ENCODE results near the gene LGR4.
A peak's percentile ranks its signal among the peaks of the same experiment; 100 is the strongest.

LGR4 gene

DNA sequence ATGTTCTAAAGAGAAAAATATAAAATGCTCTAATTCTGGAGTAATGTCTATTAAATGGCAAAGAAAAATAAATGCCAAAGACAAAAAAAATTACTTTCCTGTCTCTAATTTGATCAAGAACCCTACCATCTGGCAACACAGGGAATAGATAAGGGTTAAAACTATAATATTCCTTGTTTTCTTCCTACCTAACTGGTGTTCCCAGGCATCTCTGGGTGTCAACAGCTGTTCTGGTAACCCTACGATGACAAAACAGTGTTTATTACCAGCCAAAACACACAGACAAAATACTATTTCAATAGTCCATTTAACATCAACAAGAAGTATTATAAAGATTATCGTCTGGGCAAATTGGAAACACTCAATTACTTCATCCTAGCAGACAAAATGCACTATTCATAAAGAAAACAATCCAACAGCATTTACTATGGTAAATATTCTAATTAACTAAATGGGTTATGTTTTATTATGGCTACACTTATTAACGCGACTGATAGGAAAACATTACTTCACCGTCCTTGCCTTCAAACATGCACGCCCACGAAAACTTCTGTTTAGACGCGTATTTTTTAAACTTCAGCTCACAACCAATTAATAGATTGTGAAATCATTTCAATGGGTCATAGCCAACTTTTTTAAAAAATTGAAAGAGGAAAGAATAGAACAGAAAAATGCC lies 50.6 kb downstream of the LGR4 start:
- DNase-seq, result no peak

DNA sequence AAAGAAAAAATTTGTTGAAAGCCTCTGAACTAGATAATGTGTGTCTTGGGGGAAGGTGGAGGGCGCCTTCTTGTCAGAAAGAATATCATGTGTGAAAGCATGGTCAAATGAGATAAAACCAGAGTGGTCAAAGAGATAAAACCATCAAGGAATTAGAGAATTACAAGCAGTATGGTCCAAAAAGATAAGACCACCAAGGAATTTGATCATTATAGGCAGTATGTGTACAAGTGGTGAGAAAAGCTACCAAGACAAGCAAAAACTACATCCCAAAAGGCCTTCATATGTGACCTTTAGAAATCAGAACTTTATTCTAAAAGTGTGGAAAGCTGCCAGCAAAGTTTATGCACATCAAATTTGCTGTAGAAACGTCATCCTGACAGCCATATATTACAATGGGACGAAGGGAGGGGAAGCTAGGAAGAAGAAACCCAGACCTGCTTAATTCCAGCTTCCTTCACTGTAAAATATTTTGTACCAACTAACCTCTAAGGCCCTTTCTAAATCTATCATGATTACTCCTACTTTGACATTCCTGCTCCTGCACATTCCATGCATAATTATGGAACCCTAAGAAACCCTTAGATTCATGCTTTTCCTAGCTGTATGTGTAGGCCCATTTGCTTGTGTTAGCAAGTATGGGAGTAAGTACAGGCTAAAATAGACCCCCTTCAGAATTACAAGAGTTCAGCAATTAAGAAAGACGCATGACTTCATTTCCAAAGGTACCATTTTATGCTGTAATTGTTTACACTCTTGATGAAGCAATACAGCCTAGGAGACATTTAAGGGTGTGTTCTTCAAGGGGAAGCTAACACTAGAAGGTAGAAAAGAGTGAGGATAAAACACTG lies 51.6 kb downstream of the LGR4 start:
- DNase-seq, result peak; percentile 95

DNA sequence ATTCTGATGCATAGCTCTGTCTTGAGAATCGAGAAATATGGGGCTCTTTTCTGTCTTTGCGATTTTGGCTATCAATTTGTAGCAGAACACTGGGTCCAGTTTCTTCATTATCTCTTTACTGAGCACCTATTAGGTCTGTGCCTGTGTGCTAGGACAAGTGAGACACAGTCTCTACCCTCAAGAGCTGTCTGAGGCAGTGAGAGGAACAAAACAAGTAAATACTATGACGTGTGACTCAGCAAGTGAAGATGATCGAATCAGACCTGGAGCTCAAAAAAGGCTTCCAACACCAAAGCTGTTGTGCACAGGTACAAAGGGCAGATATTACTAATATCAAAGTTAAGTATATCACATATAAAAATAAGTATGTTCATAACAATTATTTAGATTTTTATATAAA lies 52.4 kb downstream of the LGR4 start:
- peak; percentile 83 for DNase-seq

DNA sequence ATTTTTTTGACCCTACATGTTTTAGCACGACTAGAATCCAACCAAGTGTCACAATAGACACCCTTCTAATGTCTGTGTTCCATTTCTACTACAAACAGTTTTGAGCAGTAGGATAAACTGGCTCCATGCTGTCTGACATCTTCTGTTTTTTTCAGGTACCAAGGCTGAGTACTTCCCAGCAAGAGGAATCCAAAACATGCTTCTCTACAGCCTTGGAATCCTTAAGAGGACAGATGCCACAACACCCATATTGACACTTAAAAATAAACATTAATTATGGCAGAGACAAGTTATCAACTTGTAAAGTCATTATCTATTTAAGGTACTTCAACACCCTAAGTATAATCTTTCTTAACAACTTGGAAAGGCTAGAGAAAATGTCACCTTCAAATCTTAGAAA lies 54.2 kb downstream of the LGR4 start:
- DNase-seq, result no peak

DNA sequence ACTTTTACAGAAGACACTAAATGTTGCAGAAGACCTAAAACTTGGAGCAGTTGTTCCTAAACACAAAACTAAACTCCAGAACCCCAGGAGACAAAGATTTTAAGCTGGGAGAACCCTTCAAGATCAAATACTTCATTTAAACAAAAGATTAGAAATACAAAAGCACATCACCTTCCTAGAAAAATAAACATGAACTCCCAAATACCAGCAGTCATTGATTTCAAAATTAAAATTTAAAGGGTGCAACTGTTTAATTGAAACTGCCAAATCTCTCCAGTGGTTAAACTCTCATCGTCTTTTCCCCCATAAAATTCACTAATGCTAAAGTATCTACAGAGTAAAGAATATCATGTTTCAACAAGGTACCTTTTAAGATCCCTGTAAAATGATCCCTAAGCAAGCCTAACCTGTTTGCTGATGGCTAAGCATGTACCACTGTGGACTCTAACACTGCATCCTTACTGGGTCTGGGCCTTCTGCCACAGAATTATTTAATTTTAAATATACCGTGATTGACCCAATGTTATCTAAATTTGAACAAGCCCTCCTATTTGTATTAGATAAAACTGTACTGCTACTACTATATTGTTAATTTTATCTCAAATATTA lies 55.9 kb downstream of the LGR4 start:
- DNase-seq, result no peak

DNA sequence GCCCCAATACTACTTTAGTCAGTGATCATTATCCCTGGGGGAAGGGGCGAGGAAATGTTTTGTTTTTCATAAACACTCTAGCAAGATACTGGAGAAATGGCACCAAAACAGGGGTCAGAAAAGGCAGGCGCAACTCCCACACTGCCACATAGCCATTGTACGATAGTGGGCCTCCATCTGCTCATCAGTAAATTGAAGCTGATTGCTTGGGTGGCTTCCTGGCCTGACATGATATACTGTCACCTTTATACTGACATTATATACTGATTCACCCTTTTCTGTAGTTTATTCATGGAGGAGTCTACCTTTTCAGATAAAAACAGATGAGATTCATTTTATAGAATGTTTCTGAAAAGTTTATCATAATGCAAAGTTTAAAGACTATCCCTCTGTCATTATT lies 57.9 kb downstream of the LGR4 start:
- DNase-seq, result peak; percentile 51

DNA sequence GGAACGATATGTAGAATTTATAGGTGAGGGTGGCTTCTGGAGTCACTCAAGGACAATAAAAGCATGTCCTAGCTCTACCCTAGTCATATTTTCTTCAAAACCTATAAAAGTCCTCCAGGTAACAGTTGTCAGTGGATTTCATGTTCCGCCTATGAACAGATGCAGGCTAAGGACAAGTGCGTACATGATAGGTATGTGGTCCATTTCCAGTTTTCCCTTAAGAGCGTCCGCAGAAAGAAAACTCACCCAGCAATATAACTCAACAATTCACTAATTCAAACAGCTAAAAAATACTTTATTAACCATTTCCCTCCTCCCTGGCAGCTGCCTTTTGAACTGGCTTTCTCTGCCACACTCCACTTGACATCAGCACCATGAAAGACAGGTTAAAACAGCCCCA lies 59.4 kb downstream of the LGR4 start:
- no peak for DNase-seq

DNA sequence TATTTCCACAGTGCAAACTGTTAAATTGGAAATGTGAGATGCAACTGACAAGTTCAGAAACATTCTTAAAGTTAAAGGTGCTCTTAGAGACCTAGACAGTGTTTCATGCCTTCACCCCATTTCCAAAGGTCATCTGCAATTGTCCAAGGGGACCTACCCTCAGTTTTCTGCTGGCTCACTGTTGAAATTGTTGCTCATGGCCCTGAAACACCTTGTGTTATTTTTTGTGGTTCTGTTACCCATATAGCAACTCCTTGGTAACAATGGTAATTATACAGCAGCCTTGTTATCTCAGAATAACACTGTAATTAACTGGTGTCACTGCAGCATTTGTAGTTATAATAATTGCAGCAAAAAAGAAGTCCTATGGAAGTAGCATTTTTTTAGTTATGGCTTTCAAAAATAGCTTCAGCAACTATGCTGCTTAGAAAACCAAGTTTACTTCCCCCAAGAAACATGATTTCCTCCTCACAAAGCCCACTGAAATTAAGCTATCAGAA lies 60.3 kb downstream of the LGR4 start:
- peak; percentile 30 for DNase-seq

DNA sequence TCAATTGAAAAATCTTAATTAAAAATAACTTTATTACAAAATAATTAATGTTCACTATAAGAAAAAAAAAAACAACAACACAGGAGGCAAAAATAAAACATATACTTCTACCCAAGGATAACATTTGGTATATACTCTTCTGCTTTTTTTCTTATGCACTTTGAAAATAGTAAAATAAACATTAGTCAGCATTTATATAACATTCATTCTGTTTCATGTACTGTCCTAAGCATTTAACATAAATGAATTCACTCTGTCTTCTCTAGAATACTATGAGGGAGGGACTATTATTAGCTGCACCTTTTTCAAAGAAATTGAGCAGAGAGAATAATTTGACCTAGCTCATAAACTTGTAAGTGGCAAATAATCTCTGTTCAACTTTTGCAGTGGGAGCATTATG lies 61.3 kb downstream of the LGR4 start:
- no peak for DNase-seq

DNA sequence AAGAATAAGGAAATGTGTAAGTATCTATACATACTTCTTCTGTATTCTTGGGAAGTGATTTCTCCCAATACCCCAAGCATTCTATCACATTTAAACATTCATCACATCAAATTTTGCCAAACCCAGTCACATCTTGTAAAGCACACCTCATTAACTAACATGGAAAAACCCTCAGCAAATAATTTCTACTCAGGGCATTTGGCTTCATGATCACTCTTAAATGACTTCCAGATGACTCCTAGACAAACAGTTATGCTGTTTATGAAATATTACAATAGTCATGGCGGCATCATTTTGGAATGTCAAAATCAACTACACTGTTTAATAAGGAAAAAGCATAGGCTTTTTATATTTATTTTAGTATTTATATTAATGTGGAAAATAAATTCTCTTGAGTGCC lies 62.3 kb downstream of the LGR4 start:
- DNase-seq, result no peak

DNA sequence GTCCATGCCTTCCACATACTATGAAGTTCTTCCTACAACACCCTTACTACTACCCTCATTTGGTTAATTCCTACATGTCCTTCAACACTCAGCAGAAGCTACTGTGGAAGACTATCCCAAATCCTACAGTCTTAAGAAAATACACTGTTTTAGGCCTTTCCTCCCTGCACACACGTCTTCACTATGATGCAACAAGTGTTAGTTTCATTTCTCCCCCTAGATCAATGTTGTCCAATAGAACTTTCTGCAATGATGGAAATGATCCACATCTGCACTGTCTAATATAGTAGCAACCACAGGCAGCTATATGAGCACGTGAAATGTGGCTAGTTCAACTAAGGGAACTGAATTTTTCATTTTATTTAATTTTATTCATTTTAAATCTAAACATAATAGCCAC lies 62.8 kb downstream of the LGR4 start:
- DNase-seq, result peak; percentile 32

DNA sequence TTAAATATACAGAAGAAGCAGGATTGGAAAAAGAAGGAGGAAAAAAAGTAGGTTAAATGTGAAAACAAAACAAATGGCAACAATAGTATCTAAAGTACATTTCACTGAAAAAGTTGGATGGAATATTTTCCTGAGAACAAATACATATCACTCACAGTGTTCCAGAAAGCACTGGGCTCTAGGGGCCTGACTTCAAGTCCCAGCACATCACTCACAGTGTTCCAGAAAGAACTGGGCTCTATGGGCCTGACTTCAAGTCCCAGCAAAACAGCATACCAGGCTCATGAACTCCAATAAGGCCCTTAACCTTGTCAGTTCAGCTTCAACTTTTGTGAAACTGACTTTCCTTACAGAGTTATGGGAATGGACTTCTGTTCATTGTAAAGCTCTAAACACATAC lies 63.5 kb downstream of the LGR4 start:
- DNase-seq, result no peak

DNA sequence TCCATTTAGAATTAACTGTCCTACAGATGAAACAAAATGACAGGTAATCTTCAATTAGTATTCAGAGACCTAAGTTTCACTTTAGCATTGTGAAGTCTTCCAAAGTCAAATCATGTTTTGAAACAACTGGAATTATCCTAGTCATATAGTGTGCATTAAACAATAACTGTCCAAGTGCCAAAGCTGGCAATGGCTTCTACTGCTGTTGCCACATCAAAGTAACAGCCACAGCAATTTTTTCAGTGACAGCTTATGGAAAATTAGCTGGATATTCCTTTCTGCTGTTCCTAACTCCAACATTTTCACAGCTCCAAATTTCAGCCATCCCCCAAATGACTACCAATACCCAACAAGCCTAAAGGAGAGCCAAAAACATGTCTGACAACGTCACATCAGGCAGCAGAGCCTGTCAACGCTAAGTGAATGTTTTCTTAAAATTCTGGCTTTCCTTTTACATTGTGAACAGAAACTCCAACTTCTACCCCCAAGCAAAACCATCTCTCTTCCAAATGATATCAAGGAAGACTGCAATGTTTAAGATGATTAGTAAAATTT lies 64.3 kb downstream of the LGR4 start:
- DNase-seq, result no peak

DNA sequence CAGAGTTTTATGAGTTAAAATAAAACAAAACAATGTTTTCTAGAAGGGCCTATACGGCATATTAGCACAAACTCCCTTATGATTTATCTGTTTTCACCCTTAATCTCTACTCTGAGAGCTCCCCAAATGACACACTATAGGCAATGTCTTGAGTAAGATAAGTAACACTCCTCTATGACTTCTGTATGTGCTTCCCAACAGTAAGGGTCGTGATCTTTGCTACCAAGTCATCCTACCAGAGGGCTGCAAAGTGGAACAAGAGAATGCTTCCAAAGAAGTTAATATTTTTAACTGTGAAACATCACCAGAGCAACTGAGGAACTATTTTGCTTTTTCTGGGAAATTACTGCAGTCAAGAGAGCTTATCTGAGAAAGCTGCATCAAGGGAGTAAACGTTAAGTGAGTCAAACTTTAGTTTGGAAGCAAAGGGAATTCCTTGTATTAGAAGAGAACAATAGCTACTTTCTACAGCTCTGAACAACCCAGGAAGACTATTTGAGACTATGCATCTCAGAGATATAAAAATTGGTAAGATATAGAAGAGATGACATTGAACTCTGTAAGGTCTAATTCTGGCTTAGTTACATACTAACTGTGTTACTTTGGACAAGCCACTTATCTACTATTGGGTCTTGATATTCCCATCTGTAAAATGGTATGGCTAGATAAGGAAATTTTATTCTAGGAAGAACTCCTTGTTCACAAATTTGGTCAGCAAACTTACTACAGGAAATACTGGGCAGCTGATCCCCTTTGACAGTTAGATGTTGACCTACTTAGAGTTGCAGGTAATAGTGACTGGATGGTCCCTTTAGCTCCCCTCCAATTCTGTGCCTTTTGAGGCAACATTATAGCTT lies 65.9 kb downstream of the LGR4 start:
- peak; percentile 55 for DNase-seq

DNA sequence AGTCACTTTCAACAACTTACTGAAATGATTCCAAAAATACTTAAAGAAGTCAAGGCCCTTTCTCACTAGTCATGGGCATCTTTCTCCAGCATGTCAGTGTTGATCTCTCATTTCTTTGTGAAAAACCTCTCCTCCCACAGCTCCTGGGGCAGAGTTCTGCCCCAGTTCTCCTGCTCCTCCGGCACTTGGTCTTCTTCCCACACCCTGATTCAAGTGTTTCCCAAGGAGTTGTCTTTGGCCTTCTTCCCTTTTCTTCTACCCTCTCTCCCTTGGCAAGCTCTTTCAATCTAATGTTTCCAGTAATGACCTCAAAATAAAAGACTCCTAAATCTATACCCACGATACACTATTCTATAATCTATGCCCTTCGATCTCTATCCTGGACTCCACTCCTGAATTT lies 67.5 kb downstream of the LGR4 start:
- no peak for DNase-seq

DNA sequence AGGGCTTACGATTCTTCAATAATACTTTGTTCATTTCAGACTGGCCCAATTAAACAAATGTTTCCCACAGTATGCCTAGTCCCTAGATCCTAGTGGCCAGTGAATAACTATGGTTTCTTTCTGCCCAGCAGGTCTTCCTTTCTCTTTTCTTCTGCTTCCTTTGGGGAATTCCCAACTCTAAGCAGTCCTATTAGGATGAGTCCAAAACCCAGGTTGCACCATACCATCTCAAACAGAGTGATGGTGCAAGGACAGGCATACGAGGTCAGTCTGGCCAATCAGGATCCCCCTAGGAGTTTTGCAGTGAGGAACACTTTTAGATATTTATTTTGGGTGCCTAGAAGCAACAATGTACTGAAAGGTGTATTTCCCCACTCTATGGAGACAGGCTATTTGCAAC lies 68.2 kb downstream of the LGR4 start:
- no peak for DNase-seq

DNA sequence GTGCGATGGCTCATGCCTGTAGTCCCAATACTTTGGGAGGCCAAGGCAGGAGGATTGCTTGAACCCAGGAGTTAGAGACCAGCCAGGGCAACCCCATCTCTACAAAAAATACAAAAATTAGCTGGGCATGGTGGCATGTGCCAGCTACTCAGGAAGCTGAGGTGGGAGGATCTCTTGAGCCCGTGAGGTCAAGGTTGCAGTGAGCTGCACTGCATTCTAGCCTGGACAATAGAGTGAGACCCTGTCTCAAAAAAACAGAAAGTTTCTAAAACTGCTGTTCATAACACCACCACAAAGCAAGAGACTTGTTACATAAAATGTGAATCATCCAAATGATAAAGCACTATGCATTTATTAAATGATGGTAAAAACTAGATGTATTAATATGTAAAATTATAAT lies 69.4 kb downstream of the LGR4 start:
- DNase-seq, result no peak

DNA sequence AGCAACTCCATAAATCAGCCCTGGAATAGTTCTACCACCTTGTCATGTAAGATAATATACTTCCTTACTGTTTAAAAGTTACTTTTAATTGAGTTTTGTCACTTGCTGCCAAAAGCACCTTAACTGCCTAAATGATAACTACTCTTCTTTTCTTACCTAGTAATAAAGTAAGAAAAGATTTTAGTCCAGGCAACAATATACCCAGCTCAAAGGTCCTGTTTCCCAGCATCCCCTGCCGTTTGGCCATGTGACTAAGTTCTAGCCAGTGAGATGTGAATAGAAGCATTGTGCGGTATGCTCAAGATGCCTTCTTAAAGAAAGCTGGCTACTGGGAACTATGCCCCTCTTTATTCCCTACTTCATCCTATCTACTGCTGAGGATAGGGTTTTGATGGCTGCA lies 70.1 kb downstream of the LGR4 start:
- no peak for DNase-seq

DNA sequence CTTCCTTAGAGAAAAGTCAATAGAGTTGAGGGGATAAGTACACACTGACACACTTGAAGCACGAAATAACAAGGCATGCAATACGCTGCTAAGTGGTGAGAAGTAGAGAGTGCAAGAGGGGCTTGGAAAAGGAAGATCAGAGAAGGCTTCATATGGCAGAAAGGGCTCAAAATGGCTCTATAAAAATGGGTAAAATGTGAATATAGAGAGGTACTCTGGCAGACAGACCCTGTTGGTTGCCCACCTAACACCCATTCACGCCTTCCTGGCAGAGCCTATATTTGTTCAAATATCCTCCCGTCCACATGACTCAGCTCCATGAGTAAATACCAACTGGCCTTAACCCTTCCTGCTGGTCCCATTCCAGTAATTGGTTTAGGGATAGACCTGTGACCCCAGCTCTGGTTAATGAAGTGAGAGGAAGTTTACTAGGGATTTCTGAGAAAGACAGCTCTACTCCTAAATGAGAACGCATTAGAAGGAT lies 70.7 kb downstream of the LGR4 start:
- no peak for DNase-seq

DNA sequence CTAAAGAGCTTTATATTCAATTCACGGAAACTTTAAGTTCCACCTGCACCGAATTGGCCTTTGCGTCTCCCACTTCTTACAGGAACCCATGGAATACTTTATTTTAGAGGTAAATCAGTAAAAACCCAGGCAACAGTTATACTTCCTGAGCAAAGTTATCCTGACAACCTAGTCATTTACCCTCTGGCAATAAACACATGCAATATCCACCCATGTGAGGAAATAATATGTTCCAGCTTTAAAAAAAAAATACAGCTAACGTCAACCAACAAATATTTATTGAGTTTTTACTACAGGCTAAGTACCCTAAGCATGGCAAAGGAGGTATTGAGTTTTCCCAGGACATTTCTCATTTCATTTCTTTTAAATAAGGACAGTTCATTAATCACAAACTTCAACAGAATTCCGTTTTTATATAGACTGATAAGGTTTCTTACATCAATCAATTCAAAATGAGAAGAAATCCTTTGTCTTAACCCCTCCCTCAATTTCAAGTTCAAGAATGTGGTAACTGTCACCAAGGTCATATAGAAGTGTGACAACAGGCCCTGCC lies 71.2 kb downstream of the LGR4 start:
- no peak for DNase-seq

DNA sequence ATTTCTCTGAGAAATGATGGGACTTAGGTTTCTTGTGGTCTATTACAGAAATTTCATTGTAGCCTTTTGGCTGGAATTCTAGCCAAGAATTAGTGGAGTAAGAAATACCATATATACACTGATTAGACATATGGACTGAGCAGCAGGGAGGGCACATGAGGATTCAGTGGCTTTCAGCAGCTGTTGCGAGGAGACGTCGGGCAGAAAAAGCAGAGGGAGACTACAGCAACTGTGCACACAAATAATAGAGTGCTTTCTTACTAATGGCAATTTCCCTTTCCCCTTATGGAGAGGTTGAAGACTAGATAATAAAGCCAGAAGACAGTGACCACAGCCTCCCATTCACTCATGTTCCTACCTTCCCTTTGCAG lies 74.2 kb downstream of the LGR4 start:
- no peak for DNase-seq

Measured in OCI-M1 (cell line).